CD4-positive, alpha-beta T cell treated with Interleukin-4 for 1 hour (primary cell): ENCODE data around the gene ATE1.
A peak's percentile ranks its signal among the peaks of the same experiment; 100 is the strongest.
"Not testable (repeated sequence)": the region's sequence is repeated elsewhere in the genome, so short reads cannot be mapped to it uniquely, and the experiment has no call there.

Experiments used
- DNase-seq, 2 donors: peaks; one replicate each; pipeline ENCODE4 v3.0.0-alpha.2; 2020 to 2022

The ATE1 gene

GRCh38 chr10:121828045-121828444 is 99.8 kb downstream of the ATE1 start:
- no peak for DNase-seq

GRCh38 chr10:121826773-121827172 is 101.1 kb downstream of the ATE1 start:
- DNase-seq, result not testable (repeated sequence)

- peak in 1 of 2 donors; percentile 33 for DNase-seq
Measured at GRCh38 chr10:121823993-121824463, 103.8 kb downstream of the ATE1 start.

- DNase-seq, result no peak
Measured at GRCh38 chr10:121822724-121823123, 105.1 kb downstream of the ATE1 start.

GRCh38 chr10:121822180-121822579 is 105.7 kb downstream of the ATE1 start:
- DNase-seq, result no peak

GRCh38 chr10:121819049-121819448 is 108.8 kb downstream of the ATE1 start:
- no peak for DNase-seq

- DNase-seq, result no peak
Measured at GRCh38 chr10:121818599-121818998, 109.2 kb downstream of the ATE1 start.

- DNase-seq, result no peak
Measured at GRCh38 chr10:121816197-121816596, 111.6 kb downstream of the ATE1 start.

GRCh38 chr10:121813857-121814256 is 114.0 kb downstream of the ATE1 start:
- DNase-seq, result no peak

GRCh38 chr10:121813211-121813815 is 114.5 kb downstream of the ATE1 start:
- DNase-seq, result no peak

GRCh38 chr10:121812031-121812430 is 115.8 kb downstream of the ATE1 start:
- DNase-seq, result no peak

GRCh38 chr10:121811386-121811785 is 116.4 kb downstream of the ATE1 start:
- no peak for DNase-seq

- no peak for DNase-seq
Measured at GRCh38 chr10:121808835-121809234, 119.0 kb downstream of the ATE1 start.

GRCh38 chr10:121804460-121804859 is 123.4 kb downstream of the ATE1 start:
- DNase-seq, result no peak

GRCh38 chr10:121803611-121804010 is 124.2 kb downstream of the ATE1 start:
- DNase-seq, result no peak

- no peak for DNase-seq
Measured at GRCh38 chr10:121800831-121801230, 127.0 kb downstream of the ATE1 start.

- DNase-seq, result no peak
Measured at GRCh38 chr10:121800146-121800545, 127.7 kb downstream of the ATE1 start.

- DNase-seq, result no peak
Measured at GRCh38 chr10:121797490-121797889, 130.3 kb downstream of the ATE1 start.

- no peak for DNase-seq
Measured at GRCh38 chr10:121796342-121796741, 131.5 kb downstream of the ATE1 start.

GRCh38 chr10:121792198-121792597 is 135.6 kb downstream of the ATE1 start:
- no peak for DNase-seq

GRCh38 chr10:121791761-121792160 is 136.1 kb downstream of the ATE1 start:
- DNase-seq, result no peak

GRCh38 chr10:121788717-121789116 is 139.1 kb downstream of the ATE1 start:
- DNase-seq, result no peak

- DNase-seq, result no peak
Measured at GRCh38 chr10:121788115-121788514, 139.7 kb downstream of the ATE1 start.

GRCh38 chr10:121787169-121787568 is 140.7 kb downstream of the ATE1 start:
- DNase-seq, result no peak

- DNase-seq, result no peak
Measured at GRCh38 chr10:121783782-121784372, 144.0 kb downstream of the ATE1 start.
